Measurements from ENCODE around the gene OTC.

GRCh38 chrX:38352362-38352761 lies at the start of gene OTC:
- TF ChIP-seq, protein P1, sequence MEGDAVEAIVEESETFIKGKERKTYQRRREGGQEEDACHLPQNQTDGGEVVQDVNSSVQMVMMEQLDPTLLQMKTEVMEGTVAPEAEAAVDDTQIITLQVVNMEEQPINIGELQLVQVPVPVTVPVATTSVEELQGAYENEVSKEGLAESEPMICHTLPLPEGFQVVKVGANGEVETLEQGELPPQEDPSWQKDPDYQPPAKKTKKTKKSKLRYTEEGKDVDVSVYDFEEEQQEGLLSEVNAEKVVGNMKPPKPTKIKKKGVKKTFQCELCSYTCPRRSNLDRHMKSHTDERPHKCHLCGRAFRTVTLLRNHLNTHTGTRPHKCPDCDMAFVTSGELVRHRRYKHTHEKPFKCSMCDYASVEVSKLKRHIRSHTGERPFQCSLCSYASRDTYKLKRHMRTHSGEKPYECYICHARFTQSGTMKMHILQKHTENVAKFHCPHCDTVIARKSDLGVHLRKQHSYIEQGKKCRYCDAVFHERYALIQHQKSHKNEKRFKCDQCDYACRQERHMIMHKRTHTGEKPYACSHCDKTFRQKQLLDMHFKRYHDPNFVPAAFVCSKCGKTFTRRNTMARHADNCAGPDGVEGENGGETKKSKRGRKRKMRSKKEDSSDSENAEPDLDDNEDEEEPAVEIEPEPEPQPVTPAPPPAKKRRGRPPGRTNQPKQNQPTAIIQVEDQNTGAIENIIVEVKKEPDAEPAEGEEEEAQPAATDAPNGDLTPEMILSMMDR (conservative IDR thresholded peaks at IDR 0.05; ENCODE audit: low read length): no peak
- no peak for TF ChIP-seq EZH2phosphoT487 (IDR thresholded peaks at IDR 0.05; ENCODE audit: borderline replicate concordance, low read depth, low read length)

All from OCI-LY7 (cell line).